GM21447 (cell line): ENCODE measurements around the gene CTIF.

ENCODE experiments used
- ATAC-seq: cut with Tn5 transposase; IDR thresholded peaks from one replicate; pipeline ENCODE4 v1.9.1; 2021; ENCODE audit not compliant: unreplicated experiment

CTIF gene

DNA sequence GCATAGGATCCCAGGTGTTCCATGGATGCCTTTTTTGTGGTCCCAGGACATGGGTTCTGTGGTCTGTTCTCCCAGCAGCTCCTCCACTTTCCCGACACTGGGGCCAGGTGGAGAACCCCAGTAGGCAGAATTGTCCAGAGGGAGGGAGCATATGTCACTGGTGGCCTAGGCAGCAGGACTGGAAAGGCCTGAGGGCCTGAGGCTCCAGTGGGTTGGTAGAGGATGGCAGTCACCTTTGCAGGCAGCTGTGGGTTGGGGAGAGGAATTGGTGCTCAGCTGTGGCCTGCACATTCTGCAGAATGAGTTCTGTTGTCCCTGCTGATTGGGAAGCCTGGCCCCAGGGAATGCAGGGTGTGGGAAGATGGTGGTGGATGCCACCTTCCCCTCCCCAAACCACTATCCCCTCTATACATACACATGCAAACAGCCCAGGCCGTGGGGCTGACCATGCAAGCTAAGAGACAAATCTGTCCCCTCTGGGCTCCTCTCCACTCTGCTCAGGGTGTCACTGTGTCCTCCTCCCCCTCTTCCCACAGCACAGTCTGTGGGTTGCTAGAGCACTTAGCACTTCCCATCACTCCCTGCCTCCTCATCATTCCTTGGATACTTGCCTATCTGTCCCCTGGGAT, 11.4 kb downstream of the CTIF start:
- ATAC-seq: no peak

DNA sequence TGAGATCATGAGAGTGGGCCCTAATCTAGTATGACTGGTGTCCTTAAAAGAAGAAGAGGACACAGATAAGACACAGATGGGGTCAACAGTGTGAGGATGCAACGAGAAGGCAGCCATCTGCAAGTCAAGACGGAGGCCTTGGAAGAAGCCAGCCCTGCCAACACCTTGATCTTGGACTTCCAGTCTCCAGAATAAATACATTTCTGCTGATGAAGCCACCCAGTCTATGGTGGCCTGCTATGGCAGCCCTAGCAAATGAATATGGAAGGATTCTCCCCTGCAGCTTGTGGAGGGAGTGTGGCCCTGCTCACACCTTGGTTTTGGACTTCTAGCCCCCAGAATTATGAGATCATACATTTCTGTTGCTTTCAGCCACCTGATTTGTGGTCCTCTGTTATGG, 12.3 kb downstream of the CTIF start:
- ATAC-seq: no peak

- no peak for ATAC-seq
These were observed 13.3 kb downstream of the CTIF start for GRCh38 chr18:48552130-48552529.

DNA sequence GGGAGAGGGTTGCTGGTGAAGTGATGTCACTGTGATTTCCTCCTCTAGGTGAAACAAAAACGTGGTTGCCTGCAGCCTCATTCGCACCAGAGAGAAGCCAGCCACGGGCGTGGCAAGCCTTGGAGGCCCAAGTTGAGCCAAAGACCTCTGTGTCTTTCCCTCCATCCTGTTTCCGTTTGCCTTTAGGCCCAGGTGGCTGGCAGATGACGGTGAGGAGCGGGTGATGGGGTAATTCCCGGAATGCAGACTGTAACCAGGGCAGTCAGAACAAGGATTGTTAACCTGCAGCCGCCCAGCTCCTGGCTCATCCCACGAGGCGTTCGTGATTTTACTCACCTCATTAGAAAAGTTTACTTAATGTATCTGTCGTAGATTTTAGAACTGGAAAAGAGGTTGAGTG, 14.4 kb downstream of the CTIF start:
- ATAC-seq: no peak

GRCh38 chr18:48554610-48555400, 16.0 kb downstream of the CTIF start:
- ATAC-seq: no peak

DNA sequence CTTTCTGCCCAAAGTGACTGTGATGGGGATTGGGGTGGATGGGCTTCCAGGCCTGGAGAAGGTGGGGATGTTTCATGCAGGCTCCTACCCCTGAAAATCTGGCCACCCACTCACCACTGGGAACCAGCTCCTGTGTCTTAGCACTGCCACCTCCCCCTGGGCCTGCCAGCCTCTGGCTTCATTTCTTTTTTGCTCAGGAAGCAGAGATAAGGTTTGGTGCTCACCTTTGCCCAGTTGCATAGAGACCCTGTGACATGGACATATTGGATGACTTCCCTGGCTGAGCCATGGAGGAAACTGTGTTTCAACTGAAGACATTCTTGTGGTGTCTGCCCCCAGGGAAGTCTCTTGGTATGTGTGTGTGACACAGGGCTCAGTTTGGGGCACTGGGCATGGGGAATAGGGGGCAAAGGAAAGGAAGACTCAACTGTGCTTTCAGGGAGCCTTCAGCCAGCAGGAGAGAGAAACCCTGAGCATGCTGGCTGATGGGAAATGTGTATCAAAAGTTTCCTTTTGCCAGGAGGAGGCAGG, 16.7 kb downstream of the CTIF start:
- no peak for ATAC-seq

DNA sequence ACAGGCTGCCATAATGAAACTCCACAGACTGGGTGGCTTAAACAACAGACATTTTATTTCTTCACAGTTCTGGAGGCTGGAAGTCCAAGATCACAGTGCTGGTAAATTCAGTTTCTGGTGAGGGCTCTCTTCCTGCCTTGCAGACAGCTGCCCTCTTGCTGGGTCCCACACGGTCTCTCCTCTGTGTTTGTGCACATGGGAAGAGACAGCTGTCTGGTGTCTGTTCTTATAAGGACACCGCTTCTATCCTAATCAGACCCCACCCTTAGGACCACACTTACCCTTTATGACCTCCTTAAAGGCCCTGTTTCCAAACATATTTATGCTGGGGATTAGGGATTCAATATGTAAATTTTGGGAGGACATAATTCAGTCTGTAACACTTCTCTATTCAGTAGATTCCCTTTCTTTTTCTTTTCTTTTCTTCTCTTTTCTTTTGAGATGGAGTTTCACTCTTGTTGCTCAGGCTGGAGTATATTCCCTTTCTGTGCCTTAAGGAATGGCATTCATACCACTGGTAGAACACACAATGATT, 18.9 kb downstream of the CTIF start:
- no peak for ATAC-seq

DNA sequence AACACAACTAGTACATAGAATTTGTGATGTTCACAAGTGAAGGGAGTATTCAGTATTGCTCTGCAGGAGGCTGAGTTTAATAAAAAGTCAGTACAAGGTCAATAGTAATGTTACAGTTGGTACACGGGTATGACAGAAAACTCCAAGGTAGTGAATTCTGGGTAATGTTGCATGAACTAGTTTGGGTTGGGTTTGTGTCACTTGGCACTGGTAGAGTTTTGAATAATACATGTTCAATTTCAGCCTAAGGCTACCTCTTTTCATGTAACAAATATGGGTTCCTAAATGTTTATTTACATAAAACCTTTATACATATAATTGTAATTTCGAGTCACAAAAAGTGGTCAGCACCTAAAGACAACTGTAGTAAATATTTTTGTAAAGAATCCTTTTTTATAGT, 19.4 kb downstream of the CTIF start:
- ATAC-seq: no peak

- no peak for ATAC-seq
These were observed 21.7 kb downstream of the CTIF start for GRCh38 chr18:48560491-48560890.

- ATAC-seq: no peak
These were observed 23.2 kb downstream of the CTIF start for GRCh38 chr18:48562075-48562474.

DNA sequence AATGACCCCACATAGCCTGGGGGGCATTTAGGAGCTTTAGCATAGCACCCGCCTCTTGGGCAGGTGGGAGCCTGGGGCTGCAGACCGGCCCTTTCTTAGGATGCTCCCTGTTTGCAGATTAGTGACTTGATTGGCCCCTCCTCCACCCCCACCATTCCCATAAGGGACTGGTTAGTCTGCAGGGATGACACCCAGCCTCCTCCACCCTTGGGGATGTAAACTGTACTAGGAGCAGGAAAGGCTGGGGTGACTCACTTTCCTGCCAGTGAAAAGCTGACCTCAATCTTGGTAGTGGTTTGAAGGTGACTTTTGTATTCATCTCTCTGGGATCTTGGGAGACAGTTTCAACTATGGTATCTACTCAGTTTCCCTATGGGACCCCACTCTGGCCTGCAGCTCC, 24.2 kb downstream of the CTIF start:
- ATAC-seq: no peak

GRCh38 chr18:48564139-48564538, 25.3 kb downstream of the CTIF start:
- no peak for ATAC-seq

DNA sequence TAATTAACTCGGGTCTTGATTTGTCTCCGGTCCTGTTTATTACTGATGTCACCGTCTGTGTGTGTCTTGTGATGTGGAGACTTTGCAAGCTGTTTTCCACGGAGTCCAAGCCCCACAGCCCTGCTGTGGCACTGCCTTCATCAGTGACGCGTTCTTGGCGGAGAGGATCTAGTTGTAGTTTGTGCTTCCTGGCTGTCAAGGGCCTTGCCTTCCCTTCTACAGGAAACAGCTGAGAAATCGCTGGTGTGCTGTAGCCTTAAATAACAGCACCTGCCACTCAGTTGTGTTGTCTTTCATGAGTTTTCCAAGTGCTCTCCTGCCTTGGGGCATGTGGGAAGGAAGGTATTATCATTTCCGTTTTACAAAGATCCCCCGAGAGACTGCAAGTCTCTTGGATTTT, 26.3 kb downstream of the CTIF start:
- ATAC-seq: no peak

- ATAC-seq: no peak
These were observed 27.8 kb downstream of the CTIF start for GRCh38 chr18:48566589-48566988.

- no peak for ATAC-seq
These were observed 28.6 kb downstream of the CTIF start for GRCh38 chr18:48567388-48567787.

- ATAC-seq: no peak
These were observed 30.5 kb downstream of the CTIF start for GRCh38 chr18:48569139-48569914.

GRCh38 chr18:48569915-48570264, 31.1 kb downstream of the CTIF start:
- no peak for ATAC-seq

DNA sequence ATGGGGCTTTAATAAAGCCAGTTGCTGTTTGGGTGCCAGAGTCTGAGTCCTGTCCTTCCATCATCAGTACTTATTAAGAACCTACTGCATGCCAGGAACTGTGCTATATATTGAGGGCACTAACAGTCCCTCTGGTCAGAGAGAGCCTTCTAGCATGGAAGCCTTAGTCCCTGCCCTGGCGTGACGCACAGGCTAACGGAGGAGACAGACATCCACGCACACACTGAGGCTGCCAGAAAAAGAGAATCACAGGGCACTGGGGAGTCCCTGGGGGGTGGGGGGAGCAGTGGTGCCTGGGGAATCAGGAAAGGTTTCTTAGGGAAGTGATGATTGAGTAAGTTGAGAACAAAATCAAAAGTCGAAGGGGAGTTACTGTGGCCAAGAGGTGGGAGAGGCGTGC, 31.5 kb downstream of the CTIF start:
- no peak for ATAC-seq

DNA sequence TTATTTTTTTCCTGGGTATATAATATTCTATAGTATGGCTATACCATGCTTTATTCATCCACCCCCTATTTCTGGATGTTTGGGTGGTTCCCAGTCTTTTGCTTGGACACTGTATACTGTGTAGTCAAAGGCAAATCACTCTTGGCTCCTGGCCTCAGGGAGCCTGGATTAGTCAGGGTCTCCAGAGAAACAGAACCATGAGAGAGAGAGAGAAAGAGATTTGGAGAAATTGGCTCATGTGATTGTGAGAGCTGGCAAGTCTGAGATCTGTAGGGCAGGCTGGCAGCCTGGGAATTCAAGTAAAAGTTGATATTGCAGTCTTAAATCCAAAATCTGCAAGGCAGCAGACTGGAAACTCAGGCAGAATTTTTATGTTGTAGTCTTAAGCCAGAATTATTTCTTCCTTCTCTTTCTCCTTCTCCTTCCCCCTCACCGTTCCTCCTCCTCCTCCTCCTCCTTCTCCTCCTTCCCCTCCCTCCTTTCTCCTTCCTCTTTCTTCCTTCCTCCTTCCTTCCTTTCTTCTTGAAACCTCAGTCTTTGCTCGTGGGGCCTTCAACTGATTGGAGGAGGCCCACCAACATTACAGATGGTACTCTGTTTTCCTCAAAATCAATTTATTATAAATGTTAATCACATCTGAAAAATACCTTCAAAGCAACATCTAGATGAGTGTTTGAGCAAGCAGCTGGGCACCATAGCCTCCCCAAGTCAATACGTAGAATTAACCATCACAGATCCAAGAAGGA, 33.0 kb downstream of the CTIF start:
- ATAC-seq: no peak

DNA sequence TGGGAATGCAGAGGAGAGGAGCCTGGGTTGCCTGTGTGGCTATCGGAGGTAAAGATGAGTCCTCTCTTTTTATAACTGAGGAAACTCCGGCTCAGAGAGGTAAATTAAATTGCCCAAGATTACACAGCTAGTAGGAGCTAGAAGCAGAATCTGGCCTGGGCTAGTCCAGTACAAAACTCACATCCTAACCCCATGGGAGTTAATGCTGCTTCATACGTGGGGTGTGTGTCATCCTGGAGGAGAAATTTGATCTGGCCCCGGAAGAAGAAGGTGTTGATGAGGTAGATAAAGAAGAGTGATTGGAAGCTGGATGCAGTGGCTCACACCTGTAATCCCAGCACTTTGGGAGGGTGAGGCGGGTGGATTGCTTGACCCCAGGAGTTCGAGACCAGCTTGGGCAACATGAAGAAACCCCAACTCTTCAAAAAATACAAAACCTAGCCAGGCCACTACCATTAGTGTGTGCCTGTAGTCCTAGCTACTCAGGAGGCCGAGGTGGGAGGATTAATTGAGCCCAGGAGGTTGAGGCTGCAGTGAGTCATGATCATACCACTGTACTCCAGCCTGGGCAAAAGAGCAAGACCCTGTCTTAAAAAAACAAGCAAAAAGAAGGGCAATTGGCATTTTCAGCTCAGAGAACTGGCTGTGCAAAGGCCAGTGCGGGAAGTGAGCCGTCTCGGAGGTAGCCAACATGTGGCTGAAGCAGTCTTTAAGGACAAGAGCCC, 33.7 kb downstream of the CTIF start:
- no peak for ATAC-seq
